ES-I3 (cell line): ENCODE results near the gene HOATZ.

ENCODE experiments used
- H3K36me3 ChIP-seq: 2 replicates; pipeline ENCODE4 v1.6.1; 2013; ENCODE audit warnings: mild to moderate bottlenecking, low read length, control low read depth, moderate library complexity; ENCODE audit not compliant: insufficient read depth
- H3K4me1 ChIP-seq: 2 replicates; pipeline ENCODE4 v1.6.1; 2013; ENCODE audit warnings: mild to moderate bottlenecking, control low read depth, low read length; ENCODE audit not compliant: insufficient read depth
- H3K9ac ChIP-seq: 2 replicates; pipeline ENCODE4 v1.6.1; 2013; ENCODE audit warnings: low read depth, mild to moderate bottlenecking, low read length, moderate library complexity
- H3K9me3 ChIP-seq: 2 replicates; pipeline ENCODE4 v1.6.1; 2013; ENCODE audit warnings: mild to moderate bottlenecking, low read length, moderate library complexity; ENCODE audit not compliant: control insufficient read depth, insufficient read depth

HOATZ gene

GRCh38 chr11:111570796-111571195 lies 56.2 kb downstream of the HOATZ start:
- Histone ChIP-seq H3K4me1 (no peaks in the 10 kb centered on the region; the same call in 1 of the 2 replicates), H3K36me3 (no peaks in the 10 kb centered on the region), H3K9ac (no peak overlapping the region)

GRCh38 chr11:111571829-111572501 lies 57.4 kb downstream of the HOATZ start:
- Histone ChIP-seq H3K9me3 (no peaks in the 10 kb centered on the region), H3K9ac (no peak overlapping the region), H3K36me3 (no peaks in the 10 kb centered on the region), H3K4me1 (no peaks in the 10 kb centered on the region; the same call in 1 of the 2 replicates)

More at GRCh38 chr11:111570796-111571195, 56.2 kb downstream of the HOATZ start:
- H3K9me3 ChIP-seq, result no peaks in the 10 kb centered on the region

GRCh38 chr11:111572581-111572980 lies 58.0 kb downstream of the HOATZ start:
- no peaks in the 10 kb centered on the region for H3K36me3 ChIP-seq

GRCh38 chr11:111573821-111574249 lies 59.3 kb downstream of the HOATZ start:
- H3K9ac ChIP-seq, result no peak overlapping the region

More at GRCh38 chr11:111572581-111572980, 58.0 kb downstream of the HOATZ start:
- Histone ChIP-seq H3K4me1 (no peaks in the 10 kb centered on the region), H3K9me3 (no peaks in the 10 kb centered on the region), H3K9ac (no peak overlapping the region)

GRCh38 chr11:111574373-111575225 lies 60.0 kb downstream of the HOATZ start:
- Histone ChIP-seq H3K4me1 (no peaks in the 10 kb centered on the region), H3K9ac (no peak overlapping the region), H3K36me3 (no peaks in the 10 kb centered on the region), H3K9me3 (no peaks in the 10 kb centered on the region)

More at GRCh38 chr11:111573821-111574249, 59.3 kb downstream of the HOATZ start:
- no peaks in the 10 kb centered on the region for H3K36me3 ChIP-seq
- no peaks in the 10 kb centered on the region for H3K4me1 ChIP-seq
- H3K9me3 ChIP-seq, result no peaks in the 10 kb centered on the region

GRCh38 chr11:111575740-111576139 lies 61.2 kb downstream of the HOATZ start:
- Histone ChIP-seq H3K36me3 (no peaks in the 10 kb centered on the region), H3K9me3 (no peaks in the 10 kb centered on the region), H3K9ac (no peak overlapping the region), H3K4me1 (no peaks in the 10 kb centered on the region)

GRCh38 chr11:111577821-111578220 lies 63.2 kb downstream of the HOATZ start:
- no peaks in the 10 kb centered on the region for H3K9me3 ChIP-seq
- no peaks in the 10 kb centered on the region for H3K4me1 ChIP-seq
- no peaks in the 10 kb centered on the region for H3K36me3 ChIP-seq
- H3K9ac ChIP-seq, result no peak overlapping the region

GRCh38 chr11:111581341-111581740 lies 66.8 kb downstream of the HOATZ start:
- Histone ChIP-seq H3K9ac (no peak overlapping the region), H3K9me3 (no peaks in the 10 kb centered on the region), H3K4me1 (no peaks in the 10 kb centered on the region), H3K36me3 (no peaks in the 10 kb centered on the region)

GRCh38 chr11:111582163-111582562 lies 67.6 kb downstream of the HOATZ start:
- Histone ChIP-seq H3K9ac (no peak overlapping the region), H3K9me3 (no peaks in the 10 kb centered on the region), H3K36me3 (no peaks in the 10 kb centered on the region), H3K4me1 (no peaks in the 10 kb centered on the region)

GRCh38 chr11:111582881-111583280 lies 68.3 kb downstream of the HOATZ start:
- Histone ChIP-seq H3K4me1 (no peaks in the 10 kb centered on the region), H3K9ac (no peak overlapping the region), H3K9me3 (no peaks in the 10 kb centered on the region; the same call in 1 of the 2 replicates), H3K36me3 (no peaks in the 10 kb centered on the region)

- H3K9me3 ChIP-seq, result no peaks in the 10 kb centered on the region; the same call in 1 of the 2 replicates
- H3K9ac ChIP-seq, result no peak overlapping the region
- H3K36me3 ChIP-seq, result no peaks in the 10 kb centered on the region
- H3K4me1 ChIP-seq, result no peaks in the 10 kb centered on the region
Measured at GRCh38 chr11:111585371-111585770, 70.8 kb downstream of the HOATZ start.

- H3K9me3 ChIP-seq, result no peaks in the 10 kb centered on the region; the same call in 1 of the 2 replicates
Measured at GRCh38 chr11:111586388-111586831, 71.8 kb downstream of the HOATZ start.

More at GRCh38 chr11:111586388-111586831, 71.8 kb downstream of the HOATZ start:
- Histone ChIP-seq H3K9ac (no peak overlapping the region), H3K4me1 (no peaks in the 10 kb centered on the region), H3K36me3 (no peaks in the 10 kb centered on the region)
